Body of pancreas (tissue), 4 donors: Measurements from ENCODE around the gene PSG6.
"Not testable (repeated sequence)": the region's sequence is repeated elsewhere in the genome, so short reads cannot be mapped to it uniquely, and the experiment has no call there.

Source experiments
- POLR2A ChIP-seq, 3 donors: fragments of 450-650 bp; IDR thresholded peaks; one replicate each; pipeline ENCODE4 v1.6.1; 2016; ENCODE audit warnings: antibody characterized with exemption in 3 of 3, mild to moderate bottlenecking in 2 of 3
- TF ChIP-seq, protein P1 (sequence below), 7 experiments: fragments of 450-650 bp in 4 of 7; fragments of 200-600 bp in 3 of 7; sonication (generic) in 3 of 7; IDR thresholded peaks; one replicate each; pipeline ENCODE4 v1.5.1; 2016 to 2019; ENCODE audit warnings: antibody characterized with exemption in 7 of 7

DNA sequence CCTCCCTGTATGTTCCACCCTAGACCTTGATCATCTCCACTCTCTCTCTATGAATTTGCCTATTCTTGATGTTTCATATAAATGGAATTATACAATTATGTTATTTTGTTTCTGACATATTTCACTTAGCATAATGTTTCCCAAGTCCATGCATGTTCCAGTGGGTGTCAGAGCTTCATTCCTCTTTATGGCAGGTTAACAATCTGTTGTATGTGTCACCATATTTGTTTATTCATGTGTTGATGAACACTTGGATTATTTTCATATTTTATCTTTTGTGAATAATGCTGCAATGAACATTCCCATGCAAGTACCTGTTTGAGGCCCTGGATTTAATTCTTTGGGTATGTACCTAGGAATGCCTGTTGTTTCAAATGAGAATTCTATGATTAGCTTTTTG, 3.3 kb upstream of the PSG6 start:
- TF ChIP-seq, protein P1, sequence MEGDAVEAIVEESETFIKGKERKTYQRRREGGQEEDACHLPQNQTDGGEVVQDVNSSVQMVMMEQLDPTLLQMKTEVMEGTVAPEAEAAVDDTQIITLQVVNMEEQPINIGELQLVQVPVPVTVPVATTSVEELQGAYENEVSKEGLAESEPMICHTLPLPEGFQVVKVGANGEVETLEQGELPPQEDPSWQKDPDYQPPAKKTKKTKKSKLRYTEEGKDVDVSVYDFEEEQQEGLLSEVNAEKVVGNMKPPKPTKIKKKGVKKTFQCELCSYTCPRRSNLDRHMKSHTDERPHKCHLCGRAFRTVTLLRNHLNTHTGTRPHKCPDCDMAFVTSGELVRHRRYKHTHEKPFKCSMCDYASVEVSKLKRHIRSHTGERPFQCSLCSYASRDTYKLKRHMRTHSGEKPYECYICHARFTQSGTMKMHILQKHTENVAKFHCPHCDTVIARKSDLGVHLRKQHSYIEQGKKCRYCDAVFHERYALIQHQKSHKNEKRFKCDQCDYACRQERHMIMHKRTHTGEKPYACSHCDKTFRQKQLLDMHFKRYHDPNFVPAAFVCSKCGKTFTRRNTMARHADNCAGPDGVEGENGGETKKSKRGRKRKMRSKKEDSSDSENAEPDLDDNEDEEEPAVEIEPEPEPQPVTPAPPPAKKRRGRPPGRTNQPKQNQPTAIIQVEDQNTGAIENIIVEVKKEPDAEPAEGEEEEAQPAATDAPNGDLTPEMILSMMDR (IDR thresholded peaks at IDR 0.05) = not testable (repeated sequence)
- not testable (repeated sequence) for TF ChIP-seq POLR2A (IDR thresholded peaks at IDR 0.05)
